K562 (cell line): ENCODE measurements around the gene TIMM23B. TPM values are rescaled to one million over a fixed set of nuclear protein-coding genes. Genes with fewer than 3 reads are reported as not detected.
"Not testable (repeated sequence)": the region's sequence is repeated elsewhere in the genome, so short reads cannot be mapped to it uniquely, and the experiment has no call there.

ENCODE experiments used
- ATAC-seq: fragments of 200-7000 bp; cut with Tn5 transposase; 3 replicates; pipeline ENCODE4 v1.9.1; 2020; ENCODE audit warnings: moderate library complexity
- BruUV-seq: library from RNA; stranded (reverse); fragments of 400-500 nt; replicated peaks from 2 replicates; lab custom pipeline; 2021; lab: Mats Ljungman, UMichigan
- CTCF ChIA-PET: fragments of 300-600 bp; formaldehyde crosslinking; extraction: SDS; loops from one replicate; lab custom pipeline; 2021; ENCODE audit warnings: low intra/inter-chr PET ratio; lab: Yijun Ruan, JAX
- POLR2A ChIA-PET: fragments of 300-600, 350-650 bp; sonication (Branson Sonifier 250); formaldehyde crosslinking; extraction: SDS; loops from one replicate; lab custom pipeline; 2021; ENCODE audit warnings: antibody characterized with exemption, inconsistent platforms; lab: Yijun Ruan, JAX
- DNase-seq, 4 experiments: peaks; one replicate each; pipeline versions ENCODE4 v3.0.0 to v3.0.0-alpha.2; 2011 to 2018; ENCODE audit warnings: low spot score in 3 of 4, mixed read lengths in 3 of 4; ENCODE audit errors: extremely low read depth in 1 of 4
- FAIRE-seq: peaks from 2 replicates; lab custom pipeline; 2011; peaks lifted over from hg19 to GRCh38; lab: Jason Lieb, UNC
- H2AFZ ChIP-seq: 2 replicates; pipeline ENCODE4 v1.6.0; 2011; ENCODE audit warnings: low read depth, low read length, control low read depth, inconsistent platforms
- H3K27ac ChIP-seq: fragments of 200-600 bp; 3 replicates; pipeline ENCODE4 v1.8.0; 2011; ENCODE audit warnings: low read depth, mild to moderate bottlenecking, control low read depth, inconsistent platforms, low read length, moderate library complexity, mixed read lengths; ENCODE audit errors: extremely low read depth
- H3K27me3 ChIP-seq, 2 experiments: fragments of 300-600 bp in 1 of 2; 2 replicates in 1 of 2; 3 replicates in 1 of 2; pipeline versions ENCODE4 v1.6.0 to v1.8.0; 2011; ENCODE audit warnings: inconsistent platforms in 2 of 2, low read length in 2 of 2, mild to moderate bottlenecking in 1 of 2, mixed read lengths in 1 of 2, moderate library complexity in 1 of 2; ENCODE audit not compliant: control insufficient read depth in 2 of 2, insufficient read depth in 2 of 2
- H3K36me3 ChIP-seq: fragments of 300-600 bp; 3 replicates; pipeline ENCODE4 v1.8.0; 2011; ENCODE audit warnings: mild to moderate bottlenecking, low read length, inconsistent platforms; ENCODE audit not compliant: control insufficient read depth, insufficient read depth
- H3K4me1 ChIP-seq, 2 experiments: fragments of 200-600 bp in 1 of 2; replicated peaks in 1 of 2; 2 replicates in 1 of 2; 3 replicates in 1 of 2; pipeline versions ENCODE4 v1.5.1 to v1.8.0; 2011; ENCODE audit warnings: inconsistent platforms in 2 of 2, low read length in 2 of 2, mild to moderate bottlenecking in 1 of 2, mixed read lengths in 1 of 2, moderate library complexity in 1 of 2; ENCODE audit not compliant: control insufficient read depth in 2 of 2, insufficient read depth in 2 of 2
- H3K4me2 ChIP-seq: 2 replicates; pipeline ENCODE4 v1.6.1; 2011; ENCODE audit warnings: low read length, control low read depth, inconsistent platforms, mixed read lengths; ENCODE audit not compliant: insufficient read depth
- H3K4me3 ChIP-seq: fragments of 200-600 bp; sonication (generic), shearing (Covaris generic); 2 replicates; pipeline ENCODE4 v1.5.1; 2016; ENCODE audit warnings: control low read depth, inconsistent platforms
- H3K79me2 ChIP-seq: fragments of 200-600 bp; 3 replicates; pipeline ENCODE4 v1.8.0; 2011; ENCODE audit warnings: low read length, inconsistent platforms; ENCODE audit not compliant: control insufficient read depth, insufficient read depth
- H3K9ac ChIP-seq, 2 experiments: 2 replicates each; pipeline versions ENCODE4 v1.6.0 to v1.6.1; 2011; ENCODE audit warnings: low read depth in 2 of 2, low read length in 2 of 2, control low read depth in 1 of 2, inconsistent platforms in 1 of 2, mild to moderate bottlenecking in 1 of 2, mixed read lengths in 1 of 2; ENCODE audit not compliant: insufficient read depth in 1 of 2
- H3K9me1 ChIP-seq: one replicate; pipeline ENCODE4 v1.6.0; 2011; ENCODE audit warnings: inconsistent platforms, mild to moderate bottlenecking, low read length, moderate library complexity; ENCODE audit not compliant: control insufficient read depth, insufficient read depth
- H3K9me3 ChIP-seq: replicated peaks from 2 replicates; pipeline ENCODE4 v1.5.1; 2011; ENCODE audit warnings: low read depth, low read length, inconsistent platforms; ENCODE audit not compliant: control insufficient read depth, insufficient read depth
- H4K20me1 ChIP-seq: replicated peaks from 2 replicates; pipeline ENCODE4 v1.6.1; 2011; ENCODE audit warnings: low read length, inconsistent platforms, mixed read lengths; ENCODE audit not compliant: control insufficient read depth, insufficient read depth
- NFIC ChIP-seq: fragments of 450-650 bp; IDR thresholded peaks from 2 replicates; pipeline ENCODE4 v1.6.1; 2017; ENCODE audit warnings: mild to moderate bottlenecking, inconsistent platforms
- RBM25 ChIP-seq: fragments of 200-400 bp; formaldehyde crosslinking; IDR thresholded peaks from 2 replicates; pipeline ENCODE4 v1.6.1; 2018; ENCODE audit warnings: low read length, low read depth, moderate library complexity; ENCODE audit not compliant: severe bottlenecking
- WGBS: fragments of 100-300 bp; shearing (Covaris generic); methylation state at CpG from one replicate; pipeline ENCODE4 v1.1.6; 2016; ENCODE audit warnings: low coverage, mixed read lengths; ENCODE audit not compliant: insufficient coverage; ENCODE audit errors: missing lambda C conversion rate; 5-methylcytosine and 5-hydroxymethylcytosine counted together
- in situ Hi-C: fragments of 300-500 bp; cut with MboI; formaldehyde crosslinking; loops from 4 replicates; pipeline ENCODE4 v1.15.0; 2018; ENCODE audit warnings: inconsistent platforms, mixed read lengths
- intact Hi-C: fragments of 100-400 bp; cut with micrococcal nuclease; formaldehyde crosslinking; loops from 2 replicates; pipeline ENCODE4 v1.14.2; 2022
- polyA plus RNA-seq, 8 experiments: library from polyadenylated mRNA; depleted of rRNA in 4 of 8; stranded (reverse) in 5 of 8; unstranded in 3 of 8; fragments of >200 nt; fragmentation: Nextera tagmentation in 2 of 8; fragmentation: Illumina TruSeq in 1 of 8; extraction: Ambion mirVana in 2 of 8; extraction: Trizol in 1 of 8; gene quantifications; 2 replicates each; pipeline versions ENCODE4 v1.2.1 to v1.2.3, GENCODE V29; 2011 to 2014; ENCODE audit warnings: inconsistent platforms in 1 of 8, missing spikeins in 1 of 8
- total RNA-seq, 7 experiments: library from RNA; depleted of rRNA in 6 of 7; stranded (reverse); fragments of >200 nt in 6 of 7; fragmentation: Illumina TruSeq in 2 of 7; extraction: Trizol in 2 of 7; gene quantifications; 2 replicates each; pipeline versions ENCODE4 v1.2.1 to v1.2.3, GENCODE V29; 2011 to 2021; ENCODE audit warnings: low replicate concordance in 1 of 7

TIMM23B gene
- total and polyA plus RNA-seq, 9 of the 15 experiments (the other 6 are each of a cell fraction or from before 2014, with no cell fraction given): 7.2 to 40.2 (median 24.7) TPM

DNA sequence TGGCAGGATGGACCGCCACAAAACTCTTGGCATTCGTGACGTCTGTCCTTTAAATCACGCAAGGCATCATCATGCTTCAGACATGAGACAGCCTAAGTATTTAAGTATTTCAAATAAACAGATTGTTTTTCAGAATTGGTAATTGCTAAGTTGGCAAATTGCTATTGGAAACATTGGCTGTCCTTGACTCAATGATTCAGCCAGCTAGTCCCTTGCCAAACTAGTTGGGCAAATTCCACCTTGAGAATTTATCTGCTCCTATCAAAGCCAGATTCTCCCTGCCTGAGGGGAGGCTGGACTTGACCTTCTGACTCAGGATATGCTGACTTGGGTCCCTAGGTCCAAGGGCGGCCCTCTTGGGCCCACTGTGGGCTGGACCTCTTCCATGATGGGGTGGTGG, 75.8 kb downstream of the TIMM23B start:
- not testable (repeated sequence) for BruUV-seq

DNA sequence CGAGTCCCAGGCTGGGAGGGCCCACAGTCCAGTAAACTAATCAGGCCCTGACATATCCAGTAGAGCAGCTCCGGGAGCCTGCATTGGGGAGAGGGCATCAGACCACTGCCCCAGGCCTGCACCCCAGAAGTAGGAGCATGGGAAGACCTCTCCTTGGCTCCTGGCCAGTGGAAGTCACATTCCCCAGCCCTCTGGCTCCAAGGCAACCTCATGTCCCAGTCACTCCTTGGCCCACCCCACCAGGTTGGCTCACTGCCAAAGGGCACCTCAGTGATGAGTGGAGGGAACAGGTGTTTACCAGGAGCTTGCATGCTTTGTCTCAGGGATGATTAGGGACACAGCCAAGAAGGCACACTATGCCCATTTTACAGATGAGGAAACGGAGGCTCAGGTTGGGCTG, 77.4 kb downstream of the TIMM23B start:
- peak in 1 of 4 experiments; percentile 8 for DNase-seq
- FAIRE-seq, H3K79me2 ChIP-seq, H3K4me1 ChIP-seq, H3K27me3 ChIP-seq, BruUV-seq, H3K4me3 ChIP-seq, H3K27ac ChIP-seq, H3K36me3 ChIP-seq, H2AFZ ChIP-seq, H3K9ac ChIP-seq, H3K9me1 ChIP-seq, intact Hi-C loops, H4K20me1 ChIP-seq, ATAC-seq, H3K4me2 ChIP-seq, H3K9me3 ChIP-seq, in situ Hi-C loops, CTCF ChIA-PET, POLR2A ChIA-PET: not testable (repeated sequence)
- peak; percentile 89 for TF ChIP-seq NFIC
- peak; percentile 48 for TF ChIP-seq RBM25
- 10% methylated on average over 2 of the region's 3 CpGs for WGBS

More for the DNA sequence above, 75.8 kb downstream of the TIMM23B start:
- H3K79me2 ChIP-seq, in situ Hi-C loops, H3K9me1 ChIP-seq, intact Hi-C loops, H3K36me3 ChIP-seq, H3K4me3 ChIP-seq, H3K4me1 ChIP-seq, H3K9me3 ChIP-seq, H4K20me1 ChIP-seq, H3K4me2 ChIP-seq, ATAC-seq, DNase-seq, H2AFZ ChIP-seq, POLR2A ChIA-PET, FAIRE-seq, H3K9ac ChIP-seq, CTCF ChIA-PET, H3K27ac ChIP-seq, H3K27me3 ChIP-seq: not testable (repeated sequence)
- 10% methylated on average over 2 of the region's 5 CpGs for WGBS

DNA sequence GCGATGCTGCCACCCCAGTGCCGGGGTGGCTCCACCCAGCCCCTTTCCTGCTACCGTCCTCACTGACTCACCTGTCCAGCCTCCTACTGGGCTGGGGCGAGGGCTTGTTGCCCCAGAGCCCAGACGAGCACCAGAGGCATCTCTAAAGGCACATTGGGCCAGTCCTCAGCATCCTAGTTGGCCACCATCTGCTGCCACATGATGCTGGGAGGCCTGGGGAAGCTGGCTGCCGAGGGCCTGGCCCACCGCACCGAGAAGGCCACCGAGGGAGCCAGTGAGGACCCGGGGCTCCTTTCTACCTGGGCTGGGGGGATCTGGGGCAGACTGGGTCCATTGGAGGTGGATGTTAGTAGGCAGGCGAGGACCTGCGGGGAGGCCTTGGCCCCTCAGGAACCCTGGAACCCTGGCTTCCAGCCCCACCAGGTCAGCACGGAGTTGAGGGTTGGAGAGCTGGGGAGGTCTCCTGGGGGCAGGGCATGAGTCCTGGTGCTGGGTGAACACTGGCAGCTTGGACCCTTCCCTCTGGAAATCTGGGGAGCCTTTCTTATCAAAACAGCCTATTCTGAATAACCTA, 78.7 kb downstream of the TIMM23B start:
- CTCF ChIA-PET, H4K20me1 ChIP-seq, H2AFZ ChIP-seq, FAIRE-seq, ATAC-seq, BruUV-seq, intact Hi-C loops, POLR2A ChIA-PET, H3K9me3 ChIP-seq, H3K79me2 ChIP-seq, H3K27ac ChIP-seq, DNase-seq, H3K36me3 ChIP-seq, H3K9me1 ChIP-seq, H3K4me2 ChIP-seq, H3K4me1 ChIP-seq, H3K4me3 ChIP-seq, in situ Hi-C loops: not testable (repeated sequence)
- Histone ChIP-seq H3K27me3 (peaks cover 12 to 17% of the 10 kb centered on the region in 2 experiments; a peak in 4 of 5 replicates), H3K9ac (peak overlapping the region in 1 of 2 experiments; percentile 26; a peak in 1 of 4 replicates)
- WGBS: 17% methylated on average over 10 of the region's 13 CpGs
